Right atrium auricular region (tissue), 2 donors: ENCODE data around the gene KTN1. TPM values are rescaled to one million over a fixed set of nuclear protein-coding genes. Genes with fewer than 3 reads are reported as not detected.
A peak's percentile ranks its signal among the peaks of the same experiment; 100 is the strongest.

Source experiments
- DNase-seq: peaks from one replicate; pipeline ENCODE4 v3.0.0-alpha.2; 2019; ENCODE audit warnings: low spot score
- H3K27ac ChIP-seq, 2 donors: fragments of 200-600 bp; sonication (generic); 1 replicate in 1 of 2; 2 replicates in 1 of 2; pipeline ENCODE4 v1.5.1; 2016 to 2019
- H3K27me3 ChIP-seq, 2 donors: fragments of 200-600 bp; sonication (generic); one replicate each; pipeline versions ENCODE4 v1.5.1 to v1.6.0; 2017 to 2019
- H3K36me3 ChIP-seq: fragments of 200-600 bp; sonication (generic); one replicate; pipeline ENCODE4 v1.5.1; 2016
- H3K4me1 ChIP-seq, 2 donors: fragments of 200-600 bp; sonication (generic); one replicate each; pipeline versions ENCODE4 v1.5.1 to v1.6.0; 2017 to 2019
- H3K4me3 ChIP-seq, 2 donors: fragments of 200-600 bp; sonication (generic); 1 replicate in 1 of 2; 2 replicates in 1 of 2; pipeline ENCODE4 v1.5.1; 2017 to 2019; ENCODE audit warnings: mild to moderate bottlenecking in 1 of 2, moderate library complexity in 1 of 2
- H3K9me3 ChIP-seq, 2 donors: fragments of 200-600 bp; sonication (generic); one replicate each; pipeline ENCODE4 v1.5.1; 2019
- CTCF ChIP-seq, 2 donors: fragments of 200-600 bp; sonication (generic); IDR thresholded peaks; one replicate each; pipeline ENCODE4 v1.5.1; 2019; ENCODE audit warnings: antibody characterized with exemption in 2 of 2
- total RNA-seq, 2 donors: library from RNA; depleted of rRNA; stranded (reverse); fragments of >200 nt; gene quantifications; one replicate each; pipeline ENCODE4 v1.1.0, GENCODE V29; 2016

Gene KTN1
- total RNA-seq, 2 donors from 2014 or later: 128 to 209 TPM

GRCh38 chr14:55568618-55569017, 11.4 kb upstream of the KTN1 start:
- no peaks in the 10 kb centered on the region for H3K27me3 ChIP-seq
- no peak for DNase-seq
- H3K9me3 ChIP-seq: no peaks in the 10 kb centered on the region
- H3K36me3 ChIP-seq: no peaks in the 10 kb centered on the region
- H3K4me3 ChIP-seq: no peak overlapping the region
- no peak for TF ChIP-seq CTCF (IDR thresholded peaks at IDR 0.05)
- H3K4me1 ChIP-seq: no peaks in the 10 kb centered on the region
- H3K27ac ChIP-seq: no peak overlapping the region

DNA sequence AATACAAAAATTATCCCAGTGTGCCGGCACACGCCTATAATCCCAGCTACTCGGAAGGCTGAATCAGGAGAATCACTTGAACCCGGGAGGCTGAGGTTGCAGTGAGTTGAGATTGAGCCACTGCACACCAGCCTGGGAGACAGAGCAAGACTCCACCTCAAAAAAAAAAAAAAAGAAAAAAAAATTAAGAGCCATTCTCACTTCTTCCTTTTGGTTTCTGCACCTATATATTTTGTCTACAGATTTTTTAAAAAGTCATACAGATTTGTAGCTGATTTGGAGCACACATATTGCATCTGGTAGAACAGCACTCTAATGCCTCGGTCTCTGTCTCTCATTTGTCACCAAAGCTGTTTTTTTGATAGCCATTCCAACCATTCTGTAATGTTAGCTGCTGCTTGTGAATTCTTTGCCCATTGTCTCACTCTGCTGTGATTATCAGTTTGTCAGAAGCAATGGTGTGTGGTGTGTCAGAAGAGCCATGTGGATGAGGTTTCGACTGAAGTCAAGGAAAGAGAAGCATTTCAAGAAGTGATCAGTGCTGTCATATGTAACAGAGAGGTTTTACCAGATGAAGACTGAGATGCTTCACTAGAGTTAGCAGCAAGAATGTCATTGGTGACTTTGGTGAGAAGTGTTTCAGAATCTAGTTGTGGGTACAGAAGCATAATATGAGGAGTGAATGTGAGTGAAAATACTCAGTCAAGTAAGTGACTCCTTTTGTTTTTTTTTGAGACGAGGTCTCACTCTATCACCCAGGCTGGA, 8.7 kb upstream of the KTN1 start:
- H3K27ac ChIP-seq: no peak overlapping the region
- H3K9me3 ChIP-seq: no peaks in the 10 kb centered on the region
- no peak for TF ChIP-seq CTCF (IDR thresholded peaks at IDR 0.05)
- H3K4me3 ChIP-seq: no peak overlapping the region
- no peaks in the 10 kb centered on the region for H3K4me1 ChIP-seq
- no peaks in the 10 kb centered on the region for H3K27me3 ChIP-seq
- no peak for DNase-seq
- H3K36me3 ChIP-seq: no peaks in the 10 kb centered on the region

GRCh38 chr14:55572578-55572977, 7.4 kb upstream of the KTN1 start:
- H3K9me3 ChIP-seq: no peaks in the 10 kb centered on the region
- H3K4me3 ChIP-seq: no peak overlapping the region
- no peak overlapping the region for H3K27ac ChIP-seq
- DNase-seq: no peak
- TF ChIP-seq CTCF (IDR thresholded peaks at IDR 0.05): no peak
- H3K4me1 ChIP-seq: no peaks in the 10 kb centered on the region
- no peaks in the 10 kb centered on the region for H3K27me3 ChIP-seq
- H3K36me3 ChIP-seq: no peaks in the 10 kb centered on the region

- TF ChIP-seq CTCF (IDR thresholded peaks at IDR 0.05): no peak
- no peak for DNase-seq
- H3K27ac ChIP-seq: no peak overlapping the region
- no peak overlapping the region for H3K4me3 ChIP-seq
- H3K4me1 ChIP-seq: peaks cover 0 to 8% of the 10 kb centered on the region in 2 donors
- H3K27me3 ChIP-seq: no peaks in the 10 kb centered on the region
- no peaks in the 10 kb centered on the region for H3K9me3 ChIP-seq
- H3K36me3 ChIP-seq: no peaks in the 10 kb centered on the region
Measured at GRCh38 chr14:55574988-55575387, 5.0 kb upstream of the KTN1 start.

GRCh38 chr14:55577229-55577628, 2.8 kb upstream of the KTN1 start:
- H3K27ac ChIP-seq: no peak overlapping the region
- H3K4me3 ChIP-seq: no peak overlapping the region
- no peaks in the 10 kb centered on the region for H3K9me3 ChIP-seq
- no peaks in the 10 kb centered on the region for H3K36me3 ChIP-seq
- DNase-seq: no peak
- TF ChIP-seq CTCF (IDR thresholded peaks at IDR 0.05): no peak
- H3K27me3 ChIP-seq: no peaks in the 10 kb centered on the region
- peaks cover 0 to 20% of the 10 kb centered on the region in 2 donors for H3K4me1 ChIP-seq

DNA sequence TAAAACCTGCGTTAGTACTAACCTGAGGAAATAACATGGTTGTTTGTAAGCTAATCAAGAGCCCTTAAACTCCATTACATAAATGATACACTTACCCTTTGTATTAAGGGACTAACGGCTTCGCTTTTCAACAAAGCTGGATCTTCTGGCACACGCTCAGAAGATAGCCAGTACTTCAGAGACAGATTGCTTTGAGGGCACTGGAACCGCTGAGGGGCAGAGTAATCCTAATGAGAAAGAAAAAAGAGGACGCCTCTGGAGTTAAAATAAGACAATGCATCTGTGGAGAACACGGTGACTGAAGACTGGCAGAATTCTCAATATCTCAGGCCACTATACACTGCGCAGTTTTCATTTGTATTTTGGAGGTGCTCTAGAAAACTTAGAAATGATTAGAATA, 1.5 kb upstream of the KTN1 start:
- no peak for TF ChIP-seq CTCF (IDR thresholded peaks at IDR 0.05)
- H3K4me1 ChIP-seq: peaks cover 0 to 32% of the 10 kb centered on the region in 2 donors
- peak overlapping the region in 1 of 2 donors; percentile 95 for H3K4me3 ChIP-seq
- DNase-seq: no peak
- peak overlapping the region; percentile 93 to 98 for H3K27ac ChIP-seq
- no peaks in the 10 kb centered on the region for H3K27me3 ChIP-seq
- H3K9me3 ChIP-seq: no peaks in the 10 kb centered on the region
- no peaks in the 10 kb centered on the region for H3K36me3 ChIP-seq
